Fibroblast of pulmonary artery (primary cell): ENCODE measurements around the gene NUP210L.

Experiments used
- DNase-seq: peaks from one replicate; pipeline ENCODE4 v3.0.0-alpha.2; 2010; ENCODE audit warnings: low read depth
- H3K4me3 ChIP-seq: replicated peaks from 2 replicates; pipeline ENCODE4 v1.5.1; 2011; ENCODE audit warnings: low read depth, mild to moderate bottlenecking, control low read depth, low read length, moderate library complexity
- TF ChIP-seq, protein P1 (sequence below): IDR thresholded peaks from 2 replicates; pipeline ENCODE4 v1.5.1; 2011; ENCODE audit warnings: mild to moderate bottlenecking, control low read depth, low read length, inconsistent platforms; ENCODE audit errors: missing control alignments

Gene NUP210L

DNA sequence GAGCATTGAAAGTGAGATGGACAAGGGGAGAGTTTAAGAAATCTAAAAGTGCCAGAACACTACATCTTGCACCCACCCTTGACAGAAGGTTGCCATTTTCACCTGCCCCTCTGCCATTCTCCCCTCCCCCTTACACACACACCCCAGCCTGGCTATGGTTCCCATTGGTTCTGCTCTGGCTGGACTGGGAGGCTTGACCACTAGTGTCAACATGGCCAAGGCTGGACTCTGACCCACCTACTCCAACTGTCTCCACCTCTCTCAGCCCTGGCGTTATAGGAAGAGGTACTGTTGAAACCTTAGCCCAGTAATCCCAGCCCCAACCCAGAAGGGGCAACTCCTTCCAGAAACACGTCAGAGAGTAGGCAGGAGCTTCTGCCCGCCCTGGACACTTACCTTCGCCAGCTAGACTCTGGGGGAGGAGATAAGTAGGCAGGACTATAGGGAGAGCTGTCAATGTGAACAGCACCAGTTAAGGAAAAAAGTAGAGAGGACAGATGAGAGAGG is 201.0 kb downstream of the NUP210L start:
- TF ChIP-seq, protein P1, sequence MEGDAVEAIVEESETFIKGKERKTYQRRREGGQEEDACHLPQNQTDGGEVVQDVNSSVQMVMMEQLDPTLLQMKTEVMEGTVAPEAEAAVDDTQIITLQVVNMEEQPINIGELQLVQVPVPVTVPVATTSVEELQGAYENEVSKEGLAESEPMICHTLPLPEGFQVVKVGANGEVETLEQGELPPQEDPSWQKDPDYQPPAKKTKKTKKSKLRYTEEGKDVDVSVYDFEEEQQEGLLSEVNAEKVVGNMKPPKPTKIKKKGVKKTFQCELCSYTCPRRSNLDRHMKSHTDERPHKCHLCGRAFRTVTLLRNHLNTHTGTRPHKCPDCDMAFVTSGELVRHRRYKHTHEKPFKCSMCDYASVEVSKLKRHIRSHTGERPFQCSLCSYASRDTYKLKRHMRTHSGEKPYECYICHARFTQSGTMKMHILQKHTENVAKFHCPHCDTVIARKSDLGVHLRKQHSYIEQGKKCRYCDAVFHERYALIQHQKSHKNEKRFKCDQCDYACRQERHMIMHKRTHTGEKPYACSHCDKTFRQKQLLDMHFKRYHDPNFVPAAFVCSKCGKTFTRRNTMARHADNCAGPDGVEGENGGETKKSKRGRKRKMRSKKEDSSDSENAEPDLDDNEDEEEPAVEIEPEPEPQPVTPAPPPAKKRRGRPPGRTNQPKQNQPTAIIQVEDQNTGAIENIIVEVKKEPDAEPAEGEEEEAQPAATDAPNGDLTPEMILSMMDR, result no peak
- H3K4me3 ChIP-seq, result no peak overlapping the region
- DNase-seq, result no peak

DNA sequence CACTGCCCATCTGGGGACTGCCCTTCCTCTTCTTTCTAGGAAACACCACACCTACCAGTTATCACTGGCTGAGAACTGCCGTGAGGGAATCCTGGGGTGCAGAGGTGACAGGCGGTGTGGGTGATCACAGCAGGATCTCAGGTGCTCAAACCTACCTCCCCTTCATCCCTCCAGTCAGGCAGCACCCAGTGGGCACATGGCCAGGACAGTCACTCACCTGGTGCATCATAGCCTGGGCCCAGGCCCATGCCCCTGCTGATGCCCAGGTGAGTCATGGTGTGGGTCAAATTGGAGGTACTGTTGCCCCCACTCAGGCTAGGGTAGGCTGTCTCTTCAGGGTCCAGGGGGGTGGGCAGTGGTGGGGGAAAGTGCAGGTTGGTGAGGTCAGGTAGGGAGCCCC is 203.1 kb downstream of the NUP210L start:
- H3K4me3 ChIP-seq, result no peak overlapping the region
- TF ChIP-seq, protein P1, result no peak
- DNase-seq, result no peak

DNA sequence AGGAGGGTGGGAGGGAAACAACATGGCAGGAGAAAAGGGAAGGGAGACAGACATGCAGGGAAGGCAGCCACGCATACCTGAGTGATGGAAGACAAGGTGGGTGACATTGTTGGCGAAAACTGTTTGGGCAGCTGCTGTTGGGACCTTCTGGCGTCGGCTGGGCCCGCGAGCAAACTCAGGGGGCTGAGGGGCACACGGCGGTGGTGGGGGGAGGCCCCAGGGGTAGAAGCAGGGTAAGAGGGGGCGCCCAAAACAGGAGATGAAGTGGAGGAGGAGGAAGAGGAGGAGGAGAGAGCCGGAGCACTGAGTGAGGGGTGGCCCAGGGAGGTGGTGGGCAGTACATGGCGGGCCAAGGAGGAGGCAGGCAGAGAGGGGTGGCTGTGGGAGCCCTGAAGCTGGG is 203.7 kb downstream of the NUP210L start:
- no peak for DNase-seq
- TF ChIP-seq, protein P1, result no peak
- H3K4me3 ChIP-seq, result no peak overlapping the region

DNA sequence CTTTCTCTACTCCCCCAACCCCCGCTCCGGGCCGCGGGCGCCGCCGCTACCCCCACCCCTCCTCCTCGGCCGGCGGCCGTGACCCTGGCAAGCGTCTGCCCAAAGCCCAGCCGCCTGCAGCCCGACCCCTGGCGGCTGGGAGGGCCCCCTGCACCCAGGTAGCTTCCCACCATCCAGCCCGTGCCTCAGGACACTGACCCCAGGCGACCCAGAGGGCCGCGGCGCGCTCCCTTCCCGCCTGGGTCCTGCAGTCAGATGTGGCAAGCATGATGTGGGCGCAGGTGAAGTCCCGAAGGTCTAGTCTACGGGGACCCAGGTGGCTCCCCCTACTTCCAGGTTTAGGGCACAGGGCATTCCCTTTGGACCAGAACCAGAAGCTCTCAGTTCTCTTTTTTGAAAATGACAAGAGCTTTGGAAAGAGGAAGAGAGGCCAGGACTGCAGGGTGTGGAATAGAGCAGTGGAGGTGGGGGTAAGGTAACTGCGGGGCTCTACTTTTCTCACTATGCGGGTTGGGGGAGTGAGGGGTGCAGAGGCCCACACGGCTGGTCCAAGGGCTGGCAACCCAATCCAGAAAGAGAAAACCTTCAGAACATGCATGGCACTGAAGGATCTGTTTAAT is 208.1 kb downstream of the NUP210L start, which contains the start of gene DENND4B:
TSS of gene DENND4B (minus strand) at position 97 of the 620 bp plus-strand sequence. CDS start 2,344 bp downstream, outside the sequence.
- DNase-seq, result peak; percentile 75
- peak within 1 kb of the TSS; percentile 75 for H3K4me3 ChIP-seq
- TF ChIP-seq, protein P1, result peak; percentile 68

DNA sequence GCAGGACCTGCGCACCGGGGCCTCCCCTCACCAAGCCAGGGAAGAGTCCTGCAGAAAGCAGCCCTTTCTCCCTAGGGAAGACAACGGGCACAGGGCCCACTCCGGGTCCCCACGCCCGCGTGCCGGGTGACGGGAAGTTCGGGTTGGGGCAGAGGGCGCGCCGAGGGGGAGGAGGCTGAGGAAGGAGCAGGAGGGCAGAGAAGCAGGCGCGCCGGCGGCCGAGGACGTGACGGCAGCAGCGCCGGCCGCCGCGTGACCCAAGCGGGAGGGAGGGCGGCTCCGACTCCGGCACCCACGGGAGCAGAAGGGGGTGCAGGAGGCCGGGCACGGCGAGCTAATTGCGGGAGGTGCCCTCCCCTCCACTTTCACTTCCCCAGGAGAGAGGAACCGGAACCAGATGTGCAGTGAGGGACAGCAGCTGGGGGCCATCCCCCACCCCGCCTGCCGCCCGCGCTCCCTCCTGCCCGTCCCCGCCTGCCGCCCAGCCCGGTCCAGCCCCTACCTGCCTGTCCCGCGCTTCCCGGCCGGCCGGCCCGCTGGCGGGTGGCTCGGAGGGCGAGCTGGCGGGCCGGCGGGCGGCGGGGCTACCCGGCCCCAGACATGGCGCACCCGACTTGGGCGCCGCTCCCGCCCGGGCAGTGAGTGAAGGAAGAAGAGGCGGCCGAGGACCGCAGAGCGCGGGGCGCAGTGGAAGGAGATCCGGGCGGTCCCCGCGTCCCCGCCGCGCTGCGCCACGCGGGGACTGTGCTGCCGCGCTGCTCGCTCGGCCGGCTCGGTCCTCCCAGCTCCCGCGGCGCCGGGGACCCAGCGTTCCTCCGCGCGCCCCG is 208.9 kb downstream of the NUP210L start:
- H3K4me3 ChIP-seq, result peak overlapping the region; percentile 75
- peak; percentile 78 for DNase-seq
- TF ChIP-seq, protein P1, result no peak

DNA sequence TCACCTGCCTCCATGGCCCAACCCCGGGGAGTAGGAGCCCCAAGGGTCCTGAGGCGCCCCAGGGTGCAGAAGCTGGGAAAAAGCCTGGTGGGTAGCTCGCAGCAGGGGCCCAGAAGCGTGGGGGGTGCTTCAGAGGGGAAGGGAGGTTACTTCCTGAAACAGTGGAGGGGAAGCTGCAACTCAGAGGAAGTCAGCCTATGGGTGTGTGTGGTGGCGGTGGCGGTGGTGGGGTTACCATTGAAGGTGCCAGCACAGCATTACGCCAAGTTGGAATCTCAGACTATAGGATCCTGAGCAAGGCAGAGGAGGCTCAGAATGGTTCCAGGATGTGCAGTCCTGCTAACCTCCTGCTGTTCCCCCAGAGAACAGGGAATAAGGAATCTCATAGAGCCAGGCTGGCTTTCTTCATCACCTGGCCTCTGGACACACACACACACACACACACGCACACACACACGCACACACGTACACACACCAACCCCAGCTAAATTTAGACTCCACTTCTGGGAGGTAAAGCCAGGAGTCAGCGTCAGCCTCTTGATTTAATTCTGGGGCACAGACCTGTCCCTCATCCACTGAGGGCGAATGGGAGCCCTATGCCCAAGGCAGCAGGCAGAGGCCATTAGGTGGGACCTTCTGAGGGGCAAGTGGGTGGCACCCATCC is 209.6 kb downstream of the NUP210L start:
- TF ChIP-seq, protein P1, result no peak
- peak overlapping the region; percentile 75 for H3K4me3 ChIP-seq
- DNase-seq, result peak; percentile 63
